Neuronal stem cell (in vitro differentiated cells): ENCODE measurements around the gene FBXO21.

Experiments used
- DNase-seq: peaks from one replicate; pipeline ENCODE4 v3.0.0-alpha.2; 2013; ENCODE audit warnings: low spot score
- H2AFZ ChIP-seq: one replicate; pipeline ENCODE4 v1.6.1; 2013; ENCODE audit warnings: mild to moderate bottlenecking, low read length, inconsistent platforms
- H2AK5ac ChIP-seq: 2 replicates; pipeline ENCODE4 v1.6.1; 2013; ENCODE audit warnings: low read depth, mild to moderate bottlenecking, inconsistent platforms, low read length, moderate library complexity, mixed read lengths
- H2BK120ac ChIP-seq: 2 replicates; pipeline ENCODE4 v1.6.1; 2013; ENCODE audit warnings: low read depth, mild to moderate bottlenecking, inconsistent platforms, low read length, moderate library complexity, mixed read lengths
- H2BK12ac ChIP-seq: one replicate; pipeline ENCODE4 v1.6.1; 2013; ENCODE audit warnings: low read length, inconsistent platforms
- H2BK15ac ChIP-seq: 2 replicates; pipeline ENCODE4 v1.6.1; 2013; ENCODE audit warnings: mild to moderate bottlenecking, low read length, inconsistent platforms, mixed read lengths
- H2BK5ac ChIP-seq: one replicate; pipeline ENCODE4 v1.6.1; 2013; ENCODE audit warnings: inconsistent platforms, mild to moderate bottlenecking, low read length, moderate library complexity
- H3K14ac ChIP-seq: one replicate; pipeline ENCODE4 v1.6.1; 2013; ENCODE audit warnings: low read length, inconsistent platforms
- H3K18ac ChIP-seq: 2 replicates; pipeline ENCODE4 v1.6.1; 2013; ENCODE audit warnings: low read length, inconsistent platforms
- H3K23ac ChIP-seq: 2 replicates; pipeline ENCODE4 v1.6.1; 2013; ENCODE audit warnings: low read depth, mild to moderate bottlenecking, mixed read lengths, low read length, inconsistent platforms; ENCODE audit not compliant: poor library complexity
- H3K27ac ChIP-seq: replicated peaks from 3 replicates; pipeline ENCODE4 v1.5.1; 2013; ENCODE audit warnings: low read length, inconsistent platforms
- H3K27me3 ChIP-seq, 3 experiments: 2 replicates each; pipeline ENCODE4 v1.6.1; 2013; ENCODE audit warnings: low read length in 3 of 3, mild to moderate bottlenecking in 2 of 3, inconsistent platforms in 1 of 3, low read depth in 1 of 3, mixed read lengths in 1 of 3, moderate library complexity in 1 of 3; ENCODE audit not compliant: control insufficient read depth in 3 of 3, insufficient read depth in 3 of 3
- H3K36me3 ChIP-seq, 2 donors: replicated peaks in 1 of 2; 2 replicates each; pipeline ENCODE4 v1.6.1; 2013; ENCODE audit warnings: low read length in 2 of 2; ENCODE audit not compliant: control insufficient read depth in 2 of 2, insufficient read depth in 2 of 2
- H3K4ac ChIP-seq: 2 replicates; pipeline ENCODE4 v1.6.1; 2013; ENCODE audit warnings: inconsistent platforms, mild to moderate bottlenecking, low read length, moderate library complexity
- H3K4me1 ChIP-seq, 2 donors: 1 replicate in 1 of 2; 2 replicates in 1 of 2; pipeline ENCODE4 v1.6.1; 2013; ENCODE audit warnings: low read length in 2 of 2, low read depth in 1 of 2; ENCODE audit not compliant: control insufficient read depth in 2 of 2, insufficient read depth in 1 of 2
- H3K4me2 ChIP-seq: one replicate; pipeline ENCODE4 v1.6.1; 2013; ENCODE audit warnings: mild to moderate bottlenecking, low read length, inconsistent platforms; ENCODE audit not compliant: insufficient read depth, poor library complexity, severe bottlenecking
- H3K4me3 ChIP-seq, 2 donors: 2 replicates each; pipeline ENCODE4 v1.5.1; 2013; ENCODE audit warnings: low read length in 2 of 2, mild to moderate bottlenecking in 2 of 2, inconsistent platforms in 1 of 2, moderate library complexity in 1 of 2
- H3K79me1 ChIP-seq: one replicate; pipeline ENCODE4 v1.6.1; 2013; ENCODE audit warnings: low read depth, mild to moderate bottlenecking, inconsistent platforms, low read length, moderate library complexity
- H3K9ac ChIP-seq: one replicate; pipeline ENCODE4 v1.6.1; 2013; ENCODE audit warnings: mild to moderate bottlenecking, low read depth, low read length, inconsistent platforms; ENCODE audit not compliant: poor library complexity
- H3K9me3 ChIP-seq, 2 donors: replicated peaks in 1 of 2; 2 replicates each; pipeline versions ENCODE3 to v1.6.1; 2013; ENCODE audit warnings: low read length in 2 of 2, mild to moderate bottlenecking in 2 of 2, inconsistent platforms in 1 of 2, low read depth in 1 of 2, mixed read lengths in 1 of 2, moderate library complexity in 1 of 2; ENCODE audit not compliant: control insufficient read depth in 2 of 2, insufficient read depth in 1 of 2
- H4K8ac ChIP-seq: one replicate; pipeline ENCODE4 v1.6.1; 2013; ENCODE audit warnings: low read depth, mild to moderate bottlenecking, inconsistent platforms, low read length, moderate library complexity
- H4K91ac ChIP-seq: one replicate; pipeline ENCODE4 v1.6.1; 2013; ENCODE audit warnings: low read length, low read depth, mild to moderate bottlenecking, inconsistent platforms; ENCODE audit not compliant: poor library complexity
- WGBS, 2 donors: extraction: QIAGEN DNeasy Blood & Tissue Kit; methylation state at CpG; one replicate each; pipeline ENCODE4 v1.1.7; 2013; ENCODE audit warnings: missing lambda C conversion rate in 2 of 2, mixed read lengths in 1 of 2; ENCODE audit not compliant: insufficient read length in 2 of 2, insufficient replicate concordance in 1 of 2; ENCODE audit errors: extremely low coverage in 2 of 2; 5-methylcytosine and 5-hydroxymethylcytosine counted together

FBXO21 gene

GRCh38 chr12:117159674-117160073 lies 30.6 kb downstream of the FBXO21 start:
- Histone ChIP-seq H2AK5ac (no peak overlapping the region), H3K36me3 (peaks cover 61 to 100% of the 10 kb centered on the region in 2 donors), H3K9ac (no peak overlapping the region), H2BK12ac (no peak overlapping the region), H3K4me1 (no peaks in the 10 kb centered on the region), H2BK5ac (no peak overlapping the region), H3K18ac (no peak overlapping the region), H4K8ac (no peak overlapping the region), H3K4me3 (no peak overlapping the region), H4K91ac (no peak overlapping the region), H3K27ac (no peak overlapping the region), H3K4me2 (no peak overlapping the region), H2BK15ac (no peak overlapping the region), H3K23ac (no peak overlapping the region), H3K14ac (no peak overlapping the region), H3K9me3 (no peaks in the 10 kb centered on the region), H2BK120ac (no peak overlapping the region), H3K4ac (no peak overlapping the region), H3K79me1 (peaks cover 2% of the 10 kb centered on the region), H2AFZ (no peak overlapping the region), H3K27me3 (no peaks in the 10 kb centered on the region)
- WGBS, 2 donors, result no CpG with 5 or more reads among the region's 9 CpGs
- no peak for DNase-seq

- no peak overlapping the region for H3K4ac ChIP-seq
- H3K9me3 ChIP-seq, result no peaks in the 10 kb centered on the region
- no CpG with 5 or more reads among the region's 7 CpGs for WGBS, 2 donors
- H3K4me1 ChIP-seq, result no peaks in the 10 kb centered on the region
- H2BK15ac ChIP-seq, result no peak overlapping the region
- no peak overlapping the region for H2BK5ac ChIP-seq
- H3K4me2 ChIP-seq, result no peak overlapping the region
- no peak overlapping the region for H3K9ac ChIP-seq
- H2BK12ac ChIP-seq, result no peak overlapping the region
- no peak overlapping the region for H2AFZ ChIP-seq
- H4K8ac ChIP-seq, result no peak overlapping the region
- no peak overlapping the region for H3K23ac ChIP-seq
- no peak overlapping the region for H3K14ac ChIP-seq
- no peak overlapping the region for H3K27ac ChIP-seq
- no peak overlapping the region for H3K4me3 ChIP-seq
- no peak overlapping the region for H2AK5ac ChIP-seq
- DNase-seq, result no peak
- H3K79me1 ChIP-seq, result peaks cover 2% of the 10 kb centered on the region
- H2BK120ac ChIP-seq, result no peak overlapping the region
- no peak overlapping the region for H3K18ac ChIP-seq
- peaks cover 65 to 100% of the 10 kb centered on the region in 2 donors for H3K36me3 ChIP-seq
- no peak overlapping the region for H4K91ac ChIP-seq
- no peaks in the 10 kb centered on the region for H3K27me3 ChIP-seq
Measured at GRCh38 chr12:117158911-117159553, 31.2 kb downstream of the FBXO21 start.

GRCh38 chr12:117158096-117158495 lies 32.2 kb downstream of the FBXO21 start:
- no CpG with 5 or more reads among the region's 11 CpGs for WGBS, 2 donors
- Histone ChIP-seq H3K27ac (no peak overlapping the region), H3K79me1 (peaks cover 2% of the 10 kb centered on the region), H3K4me1 (no peaks in the 10 kb centered on the region), H2AFZ (no peak overlapping the region), H3K4me2 (no peak overlapping the region), H3K23ac (no peak overlapping the region), H4K91ac (no peak overlapping the region), H3K4ac (no peak overlapping the region), H2BK5ac (no peak overlapping the region), H2AK5ac (no peak overlapping the region), H3K27me3 (no peaks in the 10 kb centered on the region), H4K8ac (no peak overlapping the region), H3K9me3 (no peaks in the 10 kb centered on the region), H3K14ac (no peak overlapping the region), H3K18ac (no peak overlapping the region), H2BK120ac (no peak overlapping the region), H3K9ac (no peak overlapping the region), H2BK15ac (no peak overlapping the region), H3K4me3 (no peak overlapping the region), H3K36me3 (peaks cover 66 to 100% of the 10 kb centered on the region in 2 donors), H2BK12ac (no peak overlapping the region)
- DNase-seq, result no peak

- H4K91ac ChIP-seq, result no peak overlapping the region
- no peak overlapping the region for H2BK120ac ChIP-seq
- H3K14ac ChIP-seq, result no peak overlapping the region
- H3K27me3 ChIP-seq, result no peaks in the 10 kb centered on the region
- H3K9ac ChIP-seq, result no peak overlapping the region
- no peaks in the 10 kb centered on the region for H3K9me3 ChIP-seq
- H3K4me2 ChIP-seq, result no peak overlapping the region
- H3K4me1 ChIP-seq, result peaks cover 0 to 2% of the 10 kb centered on the region in 2 donors
- H2AFZ ChIP-seq, result no peak overlapping the region
- peak; percentile 43 for DNase-seq
- peaks cover 54 to 99% of the 10 kb centered on the region in 2 donors for H3K36me3 ChIP-seq
- WGBS, 2 donors, result no CpG with 5 or more reads among the region's 47 CpGs
- H3K23ac ChIP-seq, result peak overlapping the region; percentile 11
- H2BK5ac ChIP-seq, result no peak overlapping the region
- H3K79me1 ChIP-seq, result peaks cover 2% of the 10 kb centered on the region
- no peak overlapping the region for H2BK15ac ChIP-seq
- H2BK12ac ChIP-seq, result no peak overlapping the region
- H3K18ac ChIP-seq, result peak overlapping the region; percentile 39
- H2AK5ac ChIP-seq, result no peak overlapping the region
- peak overlapping the region; percentile 7 for H4K8ac ChIP-seq
- H3K4ac ChIP-seq, result no peak overlapping the region
- no peak overlapping the region for H3K27ac ChIP-seq
- peak overlapping the region in 1 of 2 donors; percentile 25 for H3K4me3 ChIP-seq
Measured at GRCh38 chr12:117155278-117156060, 34.8 kb downstream of the FBXO21 start.
